Umbilical cord (tissue), 2 donors: ENCODE results near the gene CD4. TPM values are rescaled to one million over a fixed set of nuclear protein-coding genes. Genes with fewer than 3 reads are reported as not detected.
A peak's percentile ranks its signal among the peaks of the same experiment; 100 is the strongest.

Experiments
- DNase-seq: peaks from one replicate; pipeline ENCODE4 v3.0.0-alpha.2; 2015; ENCODE audit warnings: low spot score
- total RNA-seq: library from RNA; depleted of rRNA; stranded (reverse); fragments of >200 nt; gene quantifications from one replicate; pipeline ENCODE4 v1.2.3, GENCODE V29; 2014; ENCODE audit warnings: low replicate concordance; ENCODE audit not compliant: insufficient read depth

Gene CD4
- total RNA-seq, 1 donor from 2014 or later = 10.4 TPM

DNA sequence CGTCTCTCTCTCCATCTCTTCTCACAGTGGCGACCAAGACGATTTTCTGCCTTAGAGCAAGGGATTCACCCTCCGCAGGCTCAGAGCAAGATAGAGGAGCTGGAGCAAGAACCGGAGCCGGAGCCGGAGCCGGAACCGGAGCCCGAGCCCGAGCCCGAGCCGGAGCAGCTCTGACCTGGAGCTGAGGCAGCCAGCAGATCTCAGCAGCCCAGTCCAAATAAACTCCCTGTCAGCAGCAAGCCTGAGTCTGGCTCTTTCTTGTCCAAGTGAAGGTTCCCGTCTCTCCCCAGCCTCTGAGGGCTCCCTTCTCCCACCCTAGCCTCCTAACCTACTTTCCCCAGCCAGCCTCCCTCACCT is 11.1 kb upstream of the CD4 start:
- peak; percentile 25 for DNase-seq

DNA sequence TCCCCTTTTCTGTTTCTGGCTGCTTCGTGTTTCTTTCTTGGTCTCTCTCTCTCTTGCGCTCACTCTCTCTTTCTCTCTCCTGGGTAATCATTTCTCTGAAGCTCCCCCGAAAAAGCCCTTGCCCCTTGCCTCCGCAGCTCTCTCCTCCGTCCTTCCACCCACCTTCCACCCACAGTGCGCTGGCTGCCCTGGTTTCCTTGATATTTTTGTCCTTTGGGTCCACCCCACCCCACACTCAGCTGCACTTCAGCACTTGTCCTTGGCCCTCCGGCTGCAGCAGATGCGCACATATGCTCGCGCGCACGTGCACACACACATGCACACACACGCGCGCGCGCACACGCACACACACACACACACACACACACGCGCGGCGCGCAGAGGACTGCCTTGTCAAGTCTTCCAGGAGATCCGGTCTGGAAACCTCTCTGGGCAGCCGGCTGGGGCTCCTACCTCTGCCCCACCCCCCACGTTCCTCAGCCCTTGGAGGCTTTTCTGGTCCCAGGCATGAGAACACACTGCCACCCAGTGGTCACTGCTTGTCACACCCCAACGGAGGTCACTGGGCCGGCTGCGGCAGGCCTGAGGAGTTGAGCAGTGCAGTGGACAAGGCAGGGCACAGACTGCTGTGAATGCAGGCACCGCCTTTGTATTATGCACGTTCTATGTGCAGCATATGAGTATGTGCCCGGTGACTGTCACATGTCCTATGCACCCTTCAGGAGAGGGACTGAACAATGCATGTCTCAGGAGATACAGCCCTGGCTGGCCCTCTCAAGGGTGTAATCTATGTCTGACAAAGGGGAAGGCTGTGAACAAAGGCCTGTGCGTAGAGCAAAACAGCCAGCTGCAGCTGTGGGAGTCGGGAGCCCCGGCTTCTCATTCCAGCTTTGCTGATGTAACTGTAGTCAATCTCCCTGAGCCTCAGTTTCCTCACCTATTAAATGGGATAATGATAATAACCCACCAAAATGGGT is 10.5 kb upstream of the CD4 start:
- peak; percentile 98 for DNase-seq

DNA sequence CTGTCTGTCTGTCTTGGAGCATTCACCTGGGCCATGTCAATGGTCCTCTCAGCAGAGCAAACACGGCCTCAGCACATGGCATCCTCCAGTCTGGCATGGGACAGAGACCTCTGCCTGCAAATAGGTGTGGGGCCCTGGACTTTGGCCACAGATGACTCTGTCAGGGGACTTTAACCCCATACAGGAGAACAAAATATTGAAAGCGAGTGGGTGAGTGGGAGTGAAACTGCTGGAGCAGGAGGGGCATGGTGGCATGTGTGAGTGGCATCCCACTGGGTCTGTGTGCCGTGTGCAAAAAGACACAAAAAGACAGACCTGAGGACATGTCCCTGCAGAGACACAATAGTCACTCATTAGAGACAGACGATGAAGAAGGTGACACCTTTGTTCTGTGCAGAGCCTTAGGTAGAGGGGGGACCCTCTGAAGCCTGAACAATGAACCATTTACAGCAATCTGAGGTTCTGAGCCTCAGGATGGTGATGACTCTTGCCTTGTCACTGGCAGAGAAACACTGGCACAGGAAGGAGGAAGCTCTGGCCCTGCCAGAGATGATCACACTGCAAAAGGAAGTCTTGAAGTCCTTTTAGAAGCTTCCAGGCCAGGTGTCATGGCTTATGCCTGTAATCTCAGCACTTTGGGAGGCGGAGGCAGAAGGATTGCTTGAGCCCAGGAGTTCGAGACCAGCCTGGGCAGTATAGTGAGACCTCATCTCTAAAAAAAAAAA is 9.5 kb upstream of the CD4 start:
- DNase-seq = no peak

- no peak for DNase-seq
Measured at GRCh38 chr12:6780573-6780972, 8.8 kb upstream of the CD4 start.

DNA sequence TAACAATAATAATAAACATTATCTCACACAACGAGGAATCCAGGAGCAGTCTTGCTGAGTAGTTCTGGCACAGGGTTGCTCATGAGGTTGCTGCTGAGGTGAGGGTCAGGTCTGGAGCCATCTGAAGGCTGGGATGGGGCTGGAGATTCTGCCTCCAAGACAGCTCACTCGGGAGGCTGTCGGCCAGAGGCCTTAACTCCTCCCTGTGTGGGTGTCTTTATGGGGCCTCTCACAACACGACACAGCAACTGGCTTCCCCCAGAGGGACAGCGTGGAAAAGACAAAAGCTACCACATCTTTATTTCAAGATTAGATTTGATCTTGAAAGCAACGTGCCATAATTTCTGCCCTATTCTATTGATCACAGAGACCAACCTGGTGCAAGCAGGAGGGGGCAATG is 7.2 kb upstream of the CD4 start:
- DNase-seq = no peak

DNA sequence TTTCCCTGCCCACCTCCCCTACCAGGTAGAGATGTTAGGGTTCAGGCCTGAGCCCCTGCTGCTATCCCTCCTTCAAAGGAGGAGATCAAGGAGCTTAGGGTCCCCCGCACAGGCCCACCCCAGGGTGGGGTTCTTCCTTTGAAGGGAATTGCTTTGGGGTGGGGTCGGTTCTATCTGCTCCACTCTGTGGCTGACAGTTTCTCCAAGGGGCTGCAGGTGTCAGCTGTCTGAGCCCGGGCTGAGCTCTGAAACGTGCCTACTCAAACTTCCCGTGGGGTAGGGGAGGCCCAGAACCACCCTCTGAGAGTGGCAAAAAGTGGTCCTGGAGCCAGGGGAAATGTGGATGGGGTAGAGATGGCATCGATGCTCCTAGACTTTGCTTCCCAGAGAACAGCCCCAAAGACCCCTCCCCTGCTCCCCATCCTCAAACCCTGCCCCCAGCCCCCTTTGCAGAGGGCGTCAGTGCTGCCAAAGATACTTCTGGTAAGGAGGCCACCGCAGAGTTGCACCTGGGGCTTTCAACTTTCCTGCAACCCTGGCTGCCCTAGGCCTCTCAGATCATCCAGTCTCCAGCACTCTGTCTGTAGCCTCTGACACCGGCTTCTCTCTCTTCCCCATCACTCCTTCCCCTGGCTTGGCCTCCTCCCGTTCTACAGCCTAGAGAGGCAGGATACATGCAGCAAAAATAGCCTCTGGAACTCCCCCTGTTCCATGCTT is 6.3 kb upstream of the CD4 start:
- no peak for DNase-seq

GRCh38 chr12:6783828-6784227 is 5.5 kb upstream of the CD4 start:
- DNase-seq = no peak

- no peak for DNase-seq
Measured at GRCh38 chr12:6784296-6784695, 5.0 kb upstream of the CD4 start.

GRCh38 chr12:6784761-6785160 is 4.6 kb upstream of the CD4 start:
- DNase-seq = no peak

DNA sequence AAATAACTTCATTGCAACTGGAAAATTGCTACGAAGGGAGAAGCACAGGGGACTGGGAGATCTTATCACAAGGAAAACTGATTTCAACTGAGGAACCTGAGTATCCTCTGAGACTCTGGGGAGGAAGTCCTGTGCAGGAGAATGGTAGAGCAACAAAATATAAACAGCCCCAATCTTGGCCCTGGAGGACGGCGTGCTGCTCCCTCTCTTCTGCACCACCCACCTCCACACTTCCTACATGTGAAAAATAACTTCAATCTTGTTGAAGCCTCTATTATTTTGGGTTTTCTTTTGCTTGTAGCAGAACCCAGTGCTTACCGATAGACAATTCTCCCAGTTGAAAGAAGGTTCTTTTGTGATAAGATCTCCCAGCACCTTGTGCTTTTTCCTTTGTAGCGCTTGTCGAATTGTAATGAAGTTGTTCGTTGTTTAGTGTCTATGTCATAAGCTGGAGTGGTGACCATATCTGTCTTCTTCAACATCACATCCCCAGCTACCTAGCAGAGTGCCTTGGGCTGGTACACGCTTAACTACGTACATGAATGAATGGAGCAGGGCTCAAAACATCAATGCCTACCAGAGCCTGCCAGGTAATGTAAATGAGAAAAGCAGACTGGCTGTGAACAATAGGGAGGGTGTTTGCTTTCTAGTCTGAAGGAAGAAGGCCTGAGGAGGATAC is 2.8 kb upstream of the CD4 start:
- DNase-seq = no peak

DNA sequence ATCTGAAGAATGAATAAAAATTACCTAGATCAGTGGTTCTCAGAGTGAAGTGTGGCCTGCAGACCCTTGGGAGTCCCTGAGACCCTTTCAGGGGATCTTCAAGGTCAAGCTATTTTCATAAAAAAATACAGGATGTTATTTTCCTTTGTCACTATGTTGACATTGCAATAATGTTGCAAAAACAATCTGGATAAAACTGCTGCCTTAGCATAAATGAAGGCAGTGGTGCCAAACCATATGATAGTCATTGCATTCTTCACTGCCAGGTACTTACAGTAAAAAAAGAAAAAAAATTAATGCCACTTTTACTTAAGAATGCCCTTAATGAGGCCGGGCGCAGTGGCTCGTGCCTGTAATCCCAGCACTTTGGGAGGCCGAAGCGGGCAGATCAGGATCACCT is 2.0 kb upstream of the CD4 start:
- no peak for DNase-seq

DNA sequence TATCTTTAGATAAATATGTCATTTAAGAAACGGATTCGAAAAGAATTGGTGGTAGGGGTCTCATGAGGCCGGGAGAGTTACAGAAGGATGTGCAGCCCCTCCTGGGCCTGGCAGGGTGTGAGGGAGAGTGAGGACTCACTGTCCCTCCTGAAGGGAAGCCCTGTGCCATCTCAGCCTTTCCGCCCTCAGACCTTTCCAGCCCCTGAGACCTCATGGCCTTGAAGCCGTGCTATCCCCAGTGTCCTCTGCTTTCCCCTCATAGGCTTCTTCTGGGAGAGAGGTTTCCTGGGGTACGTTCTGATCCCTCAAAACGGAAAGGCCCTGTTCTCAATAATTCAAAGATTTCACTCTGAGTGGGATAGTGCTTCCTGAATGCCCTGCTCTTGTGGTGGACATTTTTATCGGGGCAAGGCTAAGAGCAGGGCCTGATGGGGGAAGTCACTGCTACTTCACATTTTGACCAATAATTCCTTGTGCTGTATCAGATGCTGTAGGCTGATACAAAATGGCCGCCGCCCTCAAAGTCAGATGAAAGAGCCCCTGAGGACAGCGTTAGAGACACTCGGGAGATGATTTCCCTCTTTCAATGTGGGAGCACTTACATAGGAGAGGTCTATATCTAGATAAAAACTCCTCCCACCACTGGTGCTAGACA is 1.3 kb downstream of the CD4 start:
- DNase-seq = no peak

GRCh38 chr12:6791931-6792520 is 2.7 kb downstream of the CD4 start:
- DNase-seq = no peak

DNA sequence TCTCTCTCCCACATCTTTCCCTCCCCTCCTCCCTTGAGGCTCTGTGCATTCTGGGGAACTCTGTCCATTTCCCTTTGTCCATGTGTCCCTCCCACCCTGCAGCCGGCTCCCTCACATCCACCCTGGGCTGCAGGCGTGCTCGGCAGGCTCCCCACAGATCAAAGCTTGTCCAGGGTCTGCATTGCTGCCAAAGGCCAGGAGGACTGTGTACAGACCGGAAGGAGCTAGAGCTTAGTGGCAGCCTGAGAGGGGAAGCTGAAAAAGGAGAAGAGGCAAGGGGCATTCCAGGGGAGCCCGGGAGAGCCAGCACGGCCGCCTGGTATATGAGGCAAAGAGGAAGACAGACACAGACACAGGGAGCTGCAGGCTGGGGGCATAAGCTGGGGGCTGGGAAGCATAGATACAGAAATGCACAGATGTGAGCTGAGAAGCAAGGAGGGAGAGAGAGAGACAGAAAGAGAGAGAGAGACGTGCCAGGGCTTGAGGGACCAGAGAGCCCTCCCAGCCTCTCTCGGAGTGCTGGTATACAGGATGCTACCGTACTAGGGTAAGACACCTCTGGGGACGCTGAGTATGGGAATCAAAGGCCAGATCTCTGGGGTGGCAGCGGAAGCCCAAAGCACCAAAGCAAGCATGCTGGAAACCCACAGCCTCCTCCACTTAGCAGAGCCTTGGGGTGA is 3.3 kb downstream of the CD4 start:
- DNase-seq = peak; percentile 89

DNA sequence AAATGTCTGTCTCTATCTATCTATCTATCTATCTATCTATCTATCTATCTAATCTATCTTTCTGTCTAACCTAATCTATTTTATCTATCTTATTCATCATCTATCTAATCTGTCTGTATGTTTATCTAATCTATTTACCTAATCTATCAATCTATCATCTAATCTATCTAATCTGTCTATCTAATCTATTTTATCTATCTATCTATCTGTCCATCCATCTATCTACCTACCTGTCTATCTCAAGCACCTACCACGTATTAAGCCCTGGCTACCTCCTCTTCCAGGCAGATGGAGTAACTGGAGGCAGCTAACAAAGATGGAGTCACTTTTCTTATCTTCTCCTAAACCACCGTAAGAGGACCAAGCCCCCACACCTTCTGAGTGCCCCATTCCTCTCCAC is 5.8 kb downstream of the CD4 start:
- DNase-seq = no peak

DNA sequence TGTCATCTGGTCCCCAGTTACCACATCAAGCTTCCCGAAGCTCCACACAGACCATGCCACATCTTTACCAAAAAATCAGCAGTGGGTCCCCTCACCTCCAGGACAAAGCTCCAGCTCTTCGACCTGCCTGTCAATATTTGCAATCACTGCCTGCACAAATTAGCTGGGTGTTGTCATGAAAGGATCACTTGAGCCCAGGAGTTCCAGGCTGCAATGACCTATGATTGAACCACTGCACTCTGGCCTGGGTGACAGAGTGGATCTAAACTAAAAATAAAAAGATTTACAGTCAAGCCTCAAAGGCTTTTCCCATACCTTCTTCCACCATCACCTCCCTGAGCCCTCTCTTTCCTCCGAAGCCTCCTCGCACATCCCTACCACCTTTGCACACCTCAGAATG is 7.2 kb downstream of the CD4 start:
- DNase-seq = no peak

GRCh38 chr12:6799147-6799546 is 9.8 kb downstream of the CD4 start:
- no peak for DNase-seq

GRCh38 chr12:6807170-6807569 is 17.8 kb downstream of the CD4 start:
- no peak for DNase-seq

- no peak for DNase-seq
Measured at GRCh38 chr12:6809056-6809455, 19.7 kb downstream of the CD4 start.

DNA sequence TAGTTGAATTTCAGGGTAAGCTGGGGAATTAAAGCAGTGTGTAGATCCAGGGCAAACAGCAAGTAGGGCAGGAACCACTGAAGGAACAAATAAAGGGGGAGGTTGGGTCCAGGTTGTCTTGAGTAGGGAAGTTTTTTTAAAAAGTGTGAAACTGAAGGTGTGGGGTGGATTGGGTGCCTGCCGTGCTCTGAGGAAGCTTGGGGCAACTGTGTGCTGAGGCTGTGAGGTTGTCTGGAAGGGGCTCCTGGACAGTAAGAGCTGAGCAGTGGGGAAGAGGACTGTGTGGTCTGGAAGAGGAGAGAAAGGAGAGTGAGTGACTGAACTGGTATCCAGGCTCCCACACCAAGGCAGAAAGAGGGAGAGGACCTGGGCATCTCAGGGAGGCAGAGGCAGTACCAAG is 21.4 kb downstream of the CD4 start:
- no peak for DNase-seq
